ENCODE measurements around the gene CFAP119. TPM values are rescaled to one million over a fixed set of nuclear protein-coding genes. Genes with fewer than 3 reads are reported as not detected.

Gene CFAP119
- total and polyA plus RNA-seq, 8 donors = 2.0 to 71.2 (median 10.4) TPM; not detected in 2

DNA sequence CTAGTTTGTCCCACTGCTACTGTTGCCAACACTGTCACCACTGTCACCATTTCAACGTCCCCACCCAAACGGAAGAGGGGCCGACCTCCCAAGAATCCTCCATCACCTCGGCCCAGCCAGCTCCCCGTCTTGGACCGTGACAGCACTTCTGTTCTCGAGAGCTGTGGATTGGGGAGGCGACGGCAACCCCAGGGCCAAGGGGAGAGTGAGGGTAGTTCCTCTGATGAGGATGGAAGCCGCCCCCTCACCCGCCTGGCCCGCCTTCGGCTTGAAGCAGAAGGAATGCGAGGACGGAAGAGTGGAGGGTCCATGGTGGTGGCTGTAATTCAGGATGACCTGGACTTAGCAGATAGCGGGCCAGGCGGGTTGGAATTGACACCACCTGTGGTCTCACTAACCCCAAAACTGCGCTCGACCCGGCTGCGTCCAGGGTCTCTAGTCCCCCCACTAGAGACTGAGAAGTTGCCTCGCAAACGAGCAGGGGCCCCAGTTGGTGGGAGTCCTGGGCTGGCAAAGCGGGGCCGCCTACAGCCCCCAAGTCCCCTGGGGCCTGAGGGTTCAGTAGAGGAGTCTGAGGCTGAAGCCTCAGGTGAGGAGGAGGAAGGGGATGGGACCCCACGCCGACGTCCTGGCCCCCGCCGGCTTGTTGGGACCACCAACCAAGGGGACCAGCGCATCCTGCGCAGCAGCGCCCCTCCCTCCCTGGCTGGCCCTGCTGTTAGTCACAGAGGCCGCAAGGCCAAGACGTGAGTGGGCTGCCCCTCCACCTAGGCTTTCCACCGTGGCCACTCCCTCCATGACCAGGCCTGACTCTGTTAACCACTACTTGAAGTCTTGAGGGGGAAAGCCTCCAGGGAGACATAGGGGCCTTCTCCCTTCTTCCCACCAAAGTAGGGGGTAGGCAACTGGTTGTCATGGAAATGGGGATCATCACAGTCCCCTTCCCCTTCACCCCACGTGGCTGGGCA is 22.6 kb downstream of the CFAP119 start:
- no peaks in the 10 kb centered on the region for H3K27me3 ChIP-seq
- H3K4me1 ChIP-seq = peaks cover 28 to 49% (median 31%) of the 10 kb centered on the region in 4 donors
- H3K9me3 ChIP-seq = no peaks in the 10 kb centered on the region
- H3K4me3 ChIP-seq = no peak overlapping the region
- DNase-seq = no peak
- H3K36me3 ChIP-seq = peaks cover 61 to 85% (median 76%) of the 10 kb centered on the region in 4 donors
- WGBS, 5 donors = 86 to 89% (median 87%) methylated on average over 28 to 37 of the region's 37 CpGs
- H3K27ac ChIP-seq = peak overlapping the region; percentile 34 to 89 (median 83)
- intact Hi-C loops (cut with DNase I; ENCODE audit: low total_unique reads) = no loop called here
- no peak for TF ChIP-seq POLR2AphosphoS5 (IDR thresholded peaks at IDR 0.05)
- no peak for TF ChIP-seq EP300 (IDR thresholded peaks at IDR 0.05)

DNA sequence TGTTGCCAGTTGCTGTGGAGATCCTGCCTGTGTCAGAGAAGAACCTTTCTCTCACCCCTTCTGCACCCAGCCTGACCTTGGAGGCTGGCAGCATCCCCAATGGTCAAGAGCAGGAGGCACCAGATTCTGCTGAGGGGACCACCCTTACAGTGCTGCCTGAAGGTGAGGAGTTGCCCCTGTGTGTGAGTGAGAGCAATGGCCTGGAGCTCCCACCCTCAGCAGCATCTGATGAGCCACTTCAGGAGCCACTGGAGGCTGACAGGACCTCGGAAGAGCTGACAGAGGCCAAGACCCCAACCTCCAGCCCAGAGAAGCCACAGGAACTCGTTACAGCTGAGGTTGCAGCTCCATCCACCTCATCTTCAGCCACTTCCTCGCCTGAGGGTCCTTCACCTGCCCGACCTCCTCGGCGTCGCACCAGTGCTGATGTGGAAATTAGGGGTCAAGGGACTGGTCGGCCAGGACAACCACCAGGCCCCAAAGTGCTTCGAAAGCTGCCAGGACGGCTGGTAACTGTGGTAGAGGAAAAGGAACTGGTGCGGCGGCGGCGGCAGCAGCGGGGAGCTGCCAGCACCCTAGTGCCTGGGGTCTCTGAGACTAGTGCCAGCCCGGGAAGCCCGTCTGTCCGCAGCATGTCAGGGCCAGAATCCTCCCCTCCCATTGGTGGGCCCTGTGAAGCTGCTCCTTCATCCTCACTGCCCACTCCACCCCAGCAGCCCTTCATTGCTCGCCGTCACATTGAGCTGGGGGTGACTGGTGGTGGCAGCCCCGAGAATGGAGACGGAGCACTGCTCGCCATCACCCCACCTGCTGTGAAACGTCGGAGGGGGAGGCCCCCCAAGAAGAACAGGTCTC is 23.8 kb downstream of the CFAP119 start:
- H3K9me3 ChIP-seq = no peaks in the 10 kb centered on the region
- no peaks in the 10 kb centered on the region for H3K27me3 ChIP-seq
- H3K4me1 ChIP-seq = peaks cover 28 to 40% (median 31%) of the 10 kb centered on the region in 4 donors
- TF ChIP-seq EP300 (IDR thresholded peaks at IDR 0.05) (no peak), POLR2AphosphoS5 (IDR thresholded peaks at IDR 0.05) (no peak)
- TF ChIP-seq, protein P1, sequence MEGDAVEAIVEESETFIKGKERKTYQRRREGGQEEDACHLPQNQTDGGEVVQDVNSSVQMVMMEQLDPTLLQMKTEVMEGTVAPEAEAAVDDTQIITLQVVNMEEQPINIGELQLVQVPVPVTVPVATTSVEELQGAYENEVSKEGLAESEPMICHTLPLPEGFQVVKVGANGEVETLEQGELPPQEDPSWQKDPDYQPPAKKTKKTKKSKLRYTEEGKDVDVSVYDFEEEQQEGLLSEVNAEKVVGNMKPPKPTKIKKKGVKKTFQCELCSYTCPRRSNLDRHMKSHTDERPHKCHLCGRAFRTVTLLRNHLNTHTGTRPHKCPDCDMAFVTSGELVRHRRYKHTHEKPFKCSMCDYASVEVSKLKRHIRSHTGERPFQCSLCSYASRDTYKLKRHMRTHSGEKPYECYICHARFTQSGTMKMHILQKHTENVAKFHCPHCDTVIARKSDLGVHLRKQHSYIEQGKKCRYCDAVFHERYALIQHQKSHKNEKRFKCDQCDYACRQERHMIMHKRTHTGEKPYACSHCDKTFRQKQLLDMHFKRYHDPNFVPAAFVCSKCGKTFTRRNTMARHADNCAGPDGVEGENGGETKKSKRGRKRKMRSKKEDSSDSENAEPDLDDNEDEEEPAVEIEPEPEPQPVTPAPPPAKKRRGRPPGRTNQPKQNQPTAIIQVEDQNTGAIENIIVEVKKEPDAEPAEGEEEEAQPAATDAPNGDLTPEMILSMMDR (IDR thresholded peaks at IDR 0.05) = no peak
- H3K36me3 ChIP-seq = peaks cover 67 to 85% (median 77%) of the 10 kb centered on the region in 4 donors
- DNase-seq = no peak
- WGBS, 5 donors = 87 to 94% (median 91%) methylated on average over 22 to 25 of the region's 25 CpGs
- H3K4me3 ChIP-seq = no peak overlapping the region
- intact Hi-C loops (cut with DNase I; ENCODE audit: low total_unique reads) = no loop called here
- H3K27ac ChIP-seq = peak overlapping the region in 1 of 5 donors; percentile 86

DNA sequence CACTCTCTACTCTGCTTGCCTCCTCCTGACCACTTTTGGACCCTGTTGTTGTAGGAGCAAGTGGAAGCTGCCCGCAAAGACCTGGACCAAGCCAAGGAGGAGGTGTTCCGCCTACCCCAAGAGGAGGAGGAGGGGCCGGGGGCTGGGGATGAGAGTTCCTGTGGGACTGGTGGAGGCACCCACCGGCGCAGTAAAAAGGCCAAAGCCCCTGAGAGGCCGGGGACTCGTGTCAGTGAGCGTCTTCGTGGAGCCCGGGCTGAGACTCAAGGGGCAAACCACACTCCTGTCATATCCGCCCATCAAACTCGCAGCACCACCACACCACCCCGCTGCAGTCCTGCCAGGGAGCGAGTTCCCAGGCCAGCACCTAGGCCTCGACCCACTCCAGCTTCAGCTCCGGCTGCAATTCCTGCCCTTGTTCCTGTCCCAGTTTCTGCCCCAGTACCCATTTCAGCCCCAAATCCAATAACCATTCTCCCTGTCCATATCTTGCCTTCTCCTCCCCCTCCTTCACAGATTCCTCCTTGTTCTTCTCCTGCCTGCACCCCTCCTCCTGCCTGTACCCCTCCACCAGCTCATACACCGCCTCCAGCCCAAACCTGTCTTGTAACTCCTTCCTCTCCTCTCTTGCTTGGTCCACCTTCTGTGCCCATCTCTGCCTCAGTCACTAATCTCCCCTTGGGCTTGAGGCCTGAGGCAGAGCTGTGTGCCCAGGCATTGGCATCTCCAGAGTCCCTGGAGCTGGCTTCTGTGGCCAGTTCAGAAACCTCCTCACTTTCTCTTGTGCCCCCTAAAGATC is 24.7 kb downstream of the CFAP119 start:
- no peak for TF ChIP-seq POLR2AphosphoS5 (IDR thresholded peaks at IDR 0.05)
- Histone ChIP-seq H3K4me3 (no peak overlapping the region), H3K27me3 (no peaks in the 10 kb centered on the region), H3K36me3 (peaks cover 73 to 85% (median 79%) of the 10 kb centered on the region in 4 donors), H3K27ac (no peak overlapping the region), H3K4me1 (peaks cover 25 to 32% (median 28%) of the 10 kb centered on the region in 4 donors), H3K9me3 (no peaks in the 10 kb centered on the region)
- intact Hi-C loops (cut with DNase I; ENCODE audit: low total_unique reads) = no loop called here
- WGBS, 5 donors = 92 to 96% (median 93%) methylated on average over 17 of the region's 17 CpGs
- DNase-seq = no peak

DNA sequence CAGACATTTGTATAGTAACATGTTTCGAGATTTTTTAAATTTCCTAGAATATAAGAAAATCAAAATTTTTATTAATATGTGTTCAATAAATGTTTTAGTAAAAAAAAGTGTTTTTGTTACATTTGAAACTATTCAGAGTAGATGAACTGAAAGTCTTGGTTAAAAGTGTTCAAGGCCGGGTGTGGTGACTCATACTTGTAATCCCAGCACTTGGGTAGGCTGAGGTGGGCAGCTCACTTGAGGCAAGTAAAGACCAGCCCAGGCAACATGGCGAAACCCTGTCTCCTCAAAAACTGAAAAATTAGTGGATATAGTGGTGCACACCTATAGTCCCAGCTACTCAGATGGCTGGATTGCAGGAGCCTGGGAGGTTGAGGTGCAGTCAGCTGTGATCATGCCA is 30.5 kb downstream of the CFAP119 start:
- H3K36me3 ChIP-seq = peaks cover 72 to 98% (median 96%) of the 10 kb centered on the region in 4 donors
- 86 to 95% (median 93%) methylated on average over 3 of the region's 3 CpGs for WGBS, 5 donors
- intact Hi-C loops (cut with DNase I; ENCODE audit: low total_unique reads) = no loop called here
- H3K27me3 ChIP-seq = no peaks in the 10 kb centered on the region
- DNase-seq = no peak
- no peak overlapping the region for H3K4me3 ChIP-seq
- no peak overlapping the region for H3K27ac ChIP-seq
- no peaks in the 10 kb centered on the region for H3K4me1 ChIP-seq
- no peak for TF ChIP-seq POLR2A (IDR thresholded peaks at IDR 0.05)
- no peak for TF ChIP-seq POLR2AphosphoS5 (IDR thresholded peaks at IDR 0.05)
- TF ChIP-seq EP300 (IDR thresholded peaks at IDR 0.05) = no peak
- TF ChIP-seq, protein P1 (IDR thresholded peaks at IDR 0.05) = no peak
- no peaks in the 10 kb centered on the region for H3K9me3 ChIP-seq

Measured in stomach (tissue), 9 donors.